Liver (tissue), 9 donors: ENCODE results near the gene SLU7. TPM values are rescaled to one million over a fixed set of nuclear protein-coding genes. Genes with fewer than 3 reads are reported as not detected.

Source experiments
- DNase-seq: peaks from one replicate; pipeline ENCODE4 v3.0.0-alpha.2; 2017; ENCODE audit warnings: low spot score
- H3K27ac ChIP-seq, 2 donors: one replicate each; pipeline ENCODE4 v1.7.0; 2013; ENCODE audit warnings: inconsistent platforms in 2 of 2, low read length in 2 of 2, control low read depth in 1 of 2, low read depth in 1 of 2, mild to moderate bottlenecking in 1 of 2
- H3K27me3 ChIP-seq, 4 donors: one replicate each; pipeline versions ENCODE4 v1.6.1 to v1.7.0; 2013; ENCODE audit warnings: low read length in 3 of 4, inconsistent platforms in 1 of 4, mild to moderate bottlenecking in 1 of 4, moderate library complexity in 1 of 4; ENCODE audit not compliant: control insufficient read depth in 4 of 4, insufficient read depth in 4 of 4
- H3K36me3 ChIP-seq, 4 donors: one replicate each; pipeline versions ENCODE4 v1.6.1 to v1.7.0; 2013; ENCODE audit warnings: low read length in 3 of 4, mild to moderate bottlenecking in 3 of 4, low read depth in 1 of 4, moderate library complexity in 1 of 4; ENCODE audit not compliant: control insufficient read depth in 4 of 4, insufficient read depth in 3 of 4
- H3K4me1 ChIP-seq, 4 donors: one replicate each; pipeline versions ENCODE4 v1.6.1 to v1.7.0; 2013; ENCODE audit warnings: low read length in 3 of 4, mild to moderate bottlenecking in 3 of 4, moderate library complexity in 1 of 4; ENCODE audit not compliant: control insufficient read depth in 4 of 4, insufficient read depth in 4 of 4
- H3K4me3 ChIP-seq, 3 donors: one replicate each; pipeline versions ENCODE4 v1.6.1 to v1.7.0; 2013; ENCODE audit warnings: low read length in 3 of 3, control low read depth in 1 of 3, low read depth in 1 of 3, mild to moderate bottlenecking in 1 of 3
- H3K9ac ChIP-seq, 2 donors: one replicate each; pipeline ENCODE4 v1.7.0; 2013; ENCODE audit warnings: low read length in 2 of 2, mild to moderate bottlenecking in 2 of 2, moderate library complexity in 2 of 2, control low read depth in 1 of 2, low read depth in 1 of 2
- H3K9me3 ChIP-seq, 4 donors: one replicate each; pipeline versions ENCODE4 v1.6.1 to v1.7.0; 2013; ENCODE audit warnings: low read length in 3 of 4; ENCODE audit not compliant: control insufficient read depth in 4 of 4
- EGR1 ChIP-seq, 2 donors: IDR thresholded peaks; 2 replicates each; pipeline ENCODE4 v1.6.1; 2016 to 2018; ENCODE audit warnings: antibody characterized with exemption in 2 of 2, low read depth in 2 of 2
- FOXA1 ChIP-seq: IDR thresholded peaks from 2 replicates; pipeline ENCODE4 v1.6.1; 2016; ENCODE audit warnings: antibody characterized with exemption
- GABPA ChIP-seq, 2 donors: IDR thresholded peaks in 1 of 2; conservative IDR thresholded peaks in 1 of 2; 2 replicates each; pipeline ENCODE4 v1.6.1; 2016; ENCODE audit warnings: antibody characterized with exemption in 2 of 2, mild to moderate bottlenecking in 1 of 2, moderate library complexity in 1 of 2
- HNF4A ChIP-seq, 2 donors: conservative IDR thresholded peaks; 2 replicates each; pipeline ENCODE4 v1.6.1; 2016; ENCODE audit warnings: antibody characterized with exemption in 2 of 2, mild to moderate bottlenecking in 2 of 2
- JUND ChIP-seq, 2 donors: IDR thresholded peaks; 2 replicates each; pipeline ENCODE4 v1.6.1; 2016; ENCODE audit warnings: antibody characterized with exemption in 2 of 2
- NR2F2 ChIP-seq: IDR thresholded peaks from 2 replicates; pipeline ENCODE4 v1.6.1; 2016; ENCODE audit warnings: antibody characterized with exemption
- RXRA ChIP-seq, 2 donors: IDR thresholded peaks; 2 replicates each; pipeline ENCODE4 v1.6.1; 2017 to 2018; ENCODE audit warnings: antibody characterized with exemption in 2 of 2, mild to moderate bottlenecking in 1 of 2
- SP1 ChIP-seq: IDR thresholded peaks from 2 replicates; pipeline ENCODE4 v1.6.1; 2018; ENCODE audit warnings: antibody characterized with exemption, mild to moderate bottlenecking
- TAF1 ChIP-seq: conservative IDR thresholded peaks from 2 replicates; pipeline ENCODE4 v1.6.1; 2016; ENCODE audit warnings: antibody characterized with exemption, mild to moderate bottlenecking
- YY1 ChIP-seq: IDR thresholded peaks from 2 replicates; pipeline ENCODE4 v1.6.1; 2016; ENCODE audit warnings: antibody characterized with exemption, mild to moderate bottlenecking
- WGBS: extraction: QIAGEN DNeasy Blood & Tissue Kit; methylation state at CpG from one replicate; pipeline ENCODE4 v1.1.7; 2013; 5-methylcytosine and 5-hydroxymethylcytosine counted together
- polyA plus RNA-seq, 2 donors: library from polyadenylated mRNA; stranded (reverse) in 1 of 2; unstranded in 1 of 2; fragments of 200-250 nt in 1 of 2; fragments of >200 nt in 1 of 2; fragmentation: Nextera tagmentation in 1 of 2; extraction: Ambion mirVana in 1 of 2; gene quantifications; one replicate each; pipeline versions ENCODE4 v1.2.1 to v1.2.3, GENCODE V29; 2013 to 2015
- total RNA-seq, 2 donors: library from RNA; depleted of rRNA; stranded (reverse); fragments of >200 nt; gene quantifications; one replicate each; pipeline ENCODE4 v1.2.3, GENCODE V29; 2014
- TF ChIP-seq, protein P1 (sequence below): IDR thresholded peaks from 2 replicates; pipeline ENCODE4 v1.6.1; 2016; ENCODE audit warnings: antibody characterized with exemption
- TF ChIP-seq, protein P2 (sequence below): IDR thresholded peaks from 2 replicates; pipeline ENCODE4 v1.6.1; 2016; ENCODE audit warnings: antibody characterized with exemption, mild to moderate bottlenecking
- TF ChIP-seq, protein P3 (sequence below): fragments of 150-350 bp; IDR thresholded peaks from 2 replicates; pipeline ENCODE4 v1.5.1; 2017; ENCODE audit warnings: improper control_type of control experiment, low read depth, low read length; ENCODE audit not compliant: missing input control
- TF ChIP-seq, protein P4 (sequence below): IDR thresholded peaks from 2 replicates; pipeline ENCODE4 v1.6.1; 2016; ENCODE audit warnings: antibody characterized with exemption
- donor health status: healthy.
- donor health status: healthy.
- donor health status: healthy.
- donor health status: healthy.
- donor health status: healthy.

SLU7 gene
- total and polyA plus RNA-seq, 4 donors: 7.1 to 21.8 (median 17.6) TPM

DNA sequence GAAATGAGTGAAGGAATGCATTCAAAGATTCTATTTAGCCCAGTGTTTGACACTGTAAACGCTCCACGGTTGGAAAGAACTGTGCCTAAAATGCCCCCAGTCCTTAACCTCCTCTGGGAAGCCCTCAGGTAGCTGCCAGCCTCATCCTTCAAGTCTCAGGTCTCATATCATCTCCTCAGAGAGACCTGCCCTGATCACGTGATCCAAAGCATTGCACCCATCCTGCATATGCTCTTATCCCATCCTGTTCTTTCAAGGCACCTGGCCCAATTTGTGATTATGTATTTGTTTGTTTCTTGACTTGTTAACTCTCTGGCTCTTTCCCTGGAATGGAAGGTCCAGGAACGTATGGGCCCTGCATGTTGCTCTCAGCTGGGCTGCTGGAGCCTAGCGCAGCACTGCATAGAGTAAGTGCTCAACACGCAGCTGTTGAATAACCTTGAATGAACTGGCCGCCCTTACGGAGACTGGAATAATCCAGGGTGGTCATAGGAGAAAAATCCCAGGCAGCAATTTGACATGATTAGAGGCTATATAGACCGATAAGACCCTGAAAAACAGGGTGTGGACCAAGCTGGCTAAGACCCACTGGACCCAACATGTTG, 57.2 kb downstream of the SLU7 start:
- DNase-seq: no peak
- Histone ChIP-seq H3K4me3 (no peak overlapping the region), H3K4me1 (no peaks in the 10 kb centered on the region), H3K27me3 (no peaks in the 10 kb centered on the region), H3K9me3 (no peaks in the 10 kb centered on the region), H3K36me3 (no peaks in the 10 kb centered on the region), H3K27ac (no peak overlapping the region), H3K9ac (no peak overlapping the region)
- 89% methylated on average over 9 of the region's 9 CpGs for WGBS
- TF ChIP-seq JUND (IDR thresholded peaks at IDR 0.05): no peak
- TF ChIP-seq YY1: no peak
- TF ChIP-seq, protein P1, sequence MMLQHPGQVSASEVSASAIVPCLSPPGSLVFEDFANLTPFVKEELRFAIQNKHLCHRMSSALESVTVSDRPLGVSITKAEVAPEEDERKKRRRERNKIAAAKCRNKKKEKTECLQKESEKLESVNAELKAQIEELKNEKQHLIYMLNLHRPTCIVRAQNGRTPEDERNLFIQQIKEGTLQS: no peak
- TF ChIP-seq FOXA1: no peak
- no peak for TF ChIP-seq RXRA (IDR thresholded peaks at IDR 0.05)
- TF ChIP-seq TAF1: no peak

DNA sequence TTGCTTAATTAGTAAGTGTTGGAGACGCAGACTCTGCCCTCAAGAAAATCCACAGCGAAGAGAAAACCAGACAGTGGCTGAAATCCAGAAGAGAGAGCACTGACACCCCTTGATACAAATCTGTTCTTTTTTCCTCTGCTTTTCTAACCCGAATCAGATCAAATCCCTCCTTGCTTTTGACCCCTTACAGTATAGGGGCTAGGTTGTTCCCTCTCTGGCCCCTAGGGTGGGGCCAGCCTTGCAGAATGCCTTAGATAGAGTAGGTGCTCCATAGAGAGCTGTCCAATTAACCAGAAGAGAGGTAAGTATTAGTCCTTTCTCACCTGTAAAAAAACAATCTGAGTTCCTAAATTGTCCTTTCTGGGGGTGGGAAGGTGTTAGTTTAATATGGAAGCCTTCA, 58.6 kb downstream of the SLU7 start:
- DNase-seq: no peak
- TF ChIP-seq, protein P2, sequence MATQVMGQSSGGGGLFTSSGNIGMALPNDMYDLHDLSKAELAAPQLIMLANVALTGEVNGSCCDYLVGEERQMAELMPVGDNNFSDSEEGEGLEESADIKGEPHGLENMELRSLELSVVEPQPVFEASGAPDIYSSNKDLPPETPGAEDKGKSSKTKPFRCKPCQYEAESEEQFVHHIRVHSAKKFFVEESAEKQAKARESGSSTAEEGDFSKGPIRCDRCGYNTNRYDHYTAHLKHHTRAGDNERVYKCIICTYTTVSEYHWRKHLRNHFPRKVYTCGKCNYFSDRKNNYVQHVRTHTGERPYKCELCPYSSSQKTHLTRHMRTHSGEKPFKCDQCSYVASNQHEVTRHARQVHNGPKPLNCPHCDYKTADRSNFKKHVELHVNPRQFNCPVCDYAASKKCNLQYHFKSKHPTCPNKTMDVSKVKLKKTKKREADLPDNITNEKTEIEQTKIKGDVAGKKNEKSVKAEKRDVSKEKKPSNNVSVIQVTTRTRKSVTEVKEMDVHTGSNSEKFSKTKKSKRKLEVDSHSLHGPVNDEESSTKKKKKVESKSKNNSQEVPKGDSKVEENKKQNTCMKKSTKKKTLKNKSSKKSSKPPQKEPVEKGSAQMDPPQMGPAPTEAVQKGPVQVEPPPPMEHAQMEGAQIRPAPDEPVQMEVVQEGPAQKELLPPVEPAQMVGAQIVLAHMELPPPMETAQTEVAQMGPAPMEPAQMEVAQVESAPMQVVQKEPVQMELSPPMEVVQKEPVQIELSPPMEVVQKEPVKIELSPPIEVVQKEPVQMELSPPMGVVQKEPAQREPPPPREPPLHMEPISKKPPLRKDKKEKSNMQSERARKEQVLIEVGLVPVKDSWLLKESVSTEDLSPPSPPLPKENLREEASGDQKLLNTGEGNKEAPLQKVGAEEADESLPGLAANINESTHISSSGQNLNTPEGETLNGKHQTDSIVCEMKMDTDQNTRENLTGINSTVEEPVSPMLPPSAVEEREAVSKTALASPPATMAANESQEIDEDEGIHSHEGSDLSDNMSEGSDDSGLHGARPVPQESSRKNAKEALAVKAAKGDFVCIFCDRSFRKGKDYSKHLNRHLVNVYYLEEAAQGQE: no peak
- TF ChIP-seq, protein P3, sequence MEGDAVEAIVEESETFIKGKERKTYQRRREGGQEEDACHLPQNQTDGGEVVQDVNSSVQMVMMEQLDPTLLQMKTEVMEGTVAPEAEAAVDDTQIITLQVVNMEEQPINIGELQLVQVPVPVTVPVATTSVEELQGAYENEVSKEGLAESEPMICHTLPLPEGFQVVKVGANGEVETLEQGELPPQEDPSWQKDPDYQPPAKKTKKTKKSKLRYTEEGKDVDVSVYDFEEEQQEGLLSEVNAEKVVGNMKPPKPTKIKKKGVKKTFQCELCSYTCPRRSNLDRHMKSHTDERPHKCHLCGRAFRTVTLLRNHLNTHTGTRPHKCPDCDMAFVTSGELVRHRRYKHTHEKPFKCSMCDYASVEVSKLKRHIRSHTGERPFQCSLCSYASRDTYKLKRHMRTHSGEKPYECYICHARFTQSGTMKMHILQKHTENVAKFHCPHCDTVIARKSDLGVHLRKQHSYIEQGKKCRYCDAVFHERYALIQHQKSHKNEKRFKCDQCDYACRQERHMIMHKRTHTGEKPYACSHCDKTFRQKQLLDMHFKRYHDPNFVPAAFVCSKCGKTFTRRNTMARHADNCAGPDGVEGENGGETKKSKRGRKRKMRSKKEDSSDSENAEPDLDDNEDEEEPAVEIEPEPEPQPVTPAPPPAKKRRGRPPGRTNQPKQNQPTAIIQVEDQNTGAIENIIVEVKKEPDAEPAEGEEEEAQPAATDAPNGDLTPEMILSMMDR: no peak
- TF ChIP-seq EGR1 (IDR thresholded peaks at IDR 0.05; ENCODE audit: low read depth in 2 of 2) (no peak), TAF1 (no peak), NR2F2 (no peak), SP1 (no peak), HNF4A (conservative IDR thresholded peaks at IDR 0.05) (no peak), JUND (IDR thresholded peaks at IDR 0.05) (no peak), GABPA (IDR thresholded peaks at IDR 0.05 in 1 of 2, conservative IDR thresholded peaks at IDR 0.05 in 1 of 2) (no peak), RXRA (IDR thresholded peaks at IDR 0.05) (no peak)
- TF ChIP-seq, protein P1: no peak
- TF ChIP-seq, protein P4, sequence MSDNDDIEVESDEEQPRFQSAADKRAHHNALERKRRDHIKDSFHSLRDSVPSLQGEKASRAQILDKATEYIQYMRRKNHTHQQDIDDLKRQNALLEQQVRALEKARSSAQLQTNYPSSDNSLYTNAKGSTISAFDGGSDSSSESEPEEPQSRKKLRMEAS: no peak
- no peak overlapping the region for H3K27ac ChIP-seq

More for the DNA sequence above, 58.6 kb downstream of the SLU7 start:
- H3K9ac ChIP-seq: no peak overlapping the region
- H3K36me3 ChIP-seq: no peaks in the 10 kb centered on the region
- H3K27me3 ChIP-seq: no peaks in the 10 kb centered on the region
- no peaks in the 10 kb centered on the region for H3K4me1 ChIP-seq
- no peak overlapping the region for H3K4me3 ChIP-seq
- H3K9me3 ChIP-seq: no peaks in the 10 kb centered on the region
- 77% methylated on average over 3 of the region's 3 CpGs for WGBS
